ENCODE data around the gene PLIN3.
A peak's percentile ranks its signal among the peaks of the same experiment; 100 is the strongest.
"Not testable (repeated sequence)": the region's sequence is repeated elsewhere in the genome, so short reads cannot be mapped to it uniquely, and the experiment has no call there.

PLIN3 gene

DNA sequence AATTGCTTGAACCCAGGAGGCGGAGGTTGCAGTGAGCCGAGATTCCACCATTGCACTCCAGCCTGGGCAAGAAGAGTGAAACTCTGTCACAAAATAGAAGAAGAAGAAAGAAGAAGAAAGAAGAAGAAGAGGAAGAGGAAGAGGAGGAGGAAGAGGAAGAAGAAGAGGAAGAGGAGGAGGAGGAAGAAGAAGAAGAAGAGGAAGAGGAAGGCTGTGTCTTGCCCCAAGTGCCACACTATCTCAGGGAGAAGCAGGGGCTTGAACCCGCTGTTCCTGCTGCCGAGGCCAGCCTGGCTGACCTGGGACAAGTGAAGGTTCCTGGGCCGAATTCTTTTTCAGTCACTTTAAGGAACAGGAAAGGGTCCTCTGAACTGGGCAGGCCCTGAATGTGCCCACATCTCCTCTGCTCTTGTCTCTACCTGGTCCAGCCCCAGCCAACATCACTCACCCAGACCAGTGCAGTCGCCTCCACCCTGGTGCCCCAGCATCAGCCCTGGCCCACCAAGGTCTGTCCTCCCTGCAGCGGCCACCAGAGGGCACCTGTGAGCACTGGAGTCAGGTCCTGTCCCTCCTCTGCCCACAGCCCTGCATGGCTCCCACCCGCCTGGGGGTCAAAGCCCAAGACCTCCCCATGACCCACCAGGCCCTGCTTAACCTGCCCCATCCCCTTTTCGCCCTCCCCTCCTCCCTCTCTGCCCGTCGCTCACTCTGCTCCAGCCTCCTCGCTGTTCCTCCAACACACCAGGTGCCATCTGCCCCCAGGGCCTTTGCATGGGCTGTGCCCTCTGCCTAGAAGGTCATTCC is 55.9 kb downstream of the PLIN3 start:
- DNase-seq (ENCODE audit: low read depth in 3 of 3) = peak; percentile 77 to 90 (median 87)

DNA sequence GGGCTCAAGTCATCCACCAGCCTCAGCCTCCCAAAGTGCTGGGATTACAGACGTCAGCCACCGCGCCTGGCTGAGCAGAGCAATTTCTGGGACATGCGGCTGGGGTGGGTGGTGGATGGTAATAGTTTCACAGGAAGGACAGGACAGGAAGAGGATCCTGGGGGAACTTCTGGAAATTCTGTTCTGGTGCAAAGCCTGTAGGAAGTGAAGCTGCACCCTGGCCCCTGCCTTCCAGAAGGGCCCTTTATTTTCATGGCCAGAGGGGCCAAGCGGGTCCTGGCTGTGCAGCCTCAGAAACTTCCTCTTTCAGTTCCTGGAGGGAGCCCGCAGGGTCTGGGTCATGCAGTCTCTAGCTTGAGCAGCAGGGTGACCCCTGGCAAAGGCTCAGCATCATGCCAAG is 60.3 kb downstream of the PLIN3 start:
- DNase-seq (ENCODE audit: low read depth in 3 of 3) = no peak

DNA sequence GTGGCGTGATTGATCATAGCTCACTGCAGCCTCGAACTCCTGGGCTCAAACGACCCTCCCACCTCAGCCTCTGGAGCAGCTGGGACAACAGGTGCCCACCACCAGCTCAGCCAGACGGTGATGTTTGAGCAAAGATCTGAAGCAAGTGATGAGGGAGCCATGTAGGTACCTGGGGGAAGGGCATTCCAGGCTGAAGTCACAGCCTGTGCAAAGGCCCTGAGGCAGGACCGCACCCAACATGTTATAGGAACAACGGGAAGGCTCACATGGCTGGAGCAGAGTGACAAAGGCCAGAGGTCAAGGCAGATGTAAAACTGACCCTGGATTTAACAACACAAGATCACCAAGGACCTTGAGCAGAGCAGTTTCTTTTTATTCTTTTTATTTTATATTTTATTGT is 61.1 kb downstream of the PLIN3 start:
- DNase-seq (ENCODE audit: low read depth in 3 of 3) = no peak

DNA sequence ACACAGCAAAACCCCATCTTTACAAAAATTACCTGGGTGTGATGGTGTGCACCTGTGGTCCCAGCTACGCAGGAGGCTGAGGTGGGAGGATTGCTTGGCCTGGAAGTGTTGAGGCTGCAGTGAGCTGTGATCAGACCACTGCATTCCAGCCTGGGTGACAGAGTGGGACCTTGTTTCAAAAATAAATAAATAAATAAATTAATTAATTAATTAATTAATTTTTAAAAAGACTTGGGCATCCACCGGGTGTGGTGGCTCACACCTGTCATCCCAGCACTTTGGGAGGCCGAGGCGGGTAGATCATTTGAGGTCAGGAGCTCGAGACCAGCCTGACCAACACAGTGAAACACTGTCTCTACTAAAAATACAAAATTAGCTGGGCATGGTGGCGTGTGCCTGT is 62.3 kb downstream of the PLIN3 start:
- not testable (repeated sequence) for DNase-seq (ENCODE audit: low read depth in 3 of 3)

DNA sequence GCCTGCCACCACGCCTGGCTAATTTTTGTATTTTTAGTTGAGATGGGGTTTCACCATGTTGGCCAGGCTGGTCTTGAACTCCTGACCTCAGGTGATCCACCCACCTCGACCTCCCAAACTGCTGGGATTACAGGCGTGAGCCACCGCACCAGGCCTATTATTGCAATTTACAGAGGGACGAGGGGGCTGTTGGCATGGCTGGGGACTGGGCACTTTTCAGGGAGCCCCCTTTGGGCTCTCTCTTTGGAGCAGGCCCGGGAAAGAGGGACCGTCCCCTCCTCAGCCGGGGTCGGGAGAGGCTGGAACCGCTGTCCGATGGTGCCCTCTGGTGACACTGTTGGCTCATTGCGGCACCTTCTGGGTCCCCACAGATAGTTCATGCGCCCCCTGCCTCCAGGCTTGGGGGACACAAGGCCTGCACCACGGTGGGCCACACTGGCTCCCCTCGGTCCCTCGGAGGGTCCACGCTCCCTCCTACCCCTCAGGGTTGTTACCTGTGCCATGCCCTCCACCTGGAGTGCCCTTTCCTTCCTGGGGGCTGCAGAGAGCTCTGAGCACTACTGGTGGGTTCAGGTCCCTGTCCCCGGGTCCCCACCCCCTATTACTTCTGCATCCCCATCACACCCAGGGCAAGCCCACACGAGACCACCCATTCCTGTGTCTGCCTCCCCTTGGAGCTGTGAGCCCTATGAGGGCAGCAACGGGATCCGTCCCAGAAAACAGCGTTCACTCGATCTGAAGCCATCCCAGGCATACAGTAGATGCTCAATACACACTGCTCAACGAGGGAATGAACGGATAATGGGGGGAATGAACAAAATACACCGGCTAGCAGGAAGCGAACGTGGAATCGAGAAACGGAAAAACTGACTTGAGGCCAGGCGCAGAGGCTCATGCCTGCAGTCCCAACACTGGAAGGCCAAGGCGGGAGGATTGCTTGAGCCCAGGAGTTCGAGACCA is 63.5 kb downstream of the PLIN3 start:
- peak; percentile 35 to 53 (median 43) for DNase-seq (ENCODE audit: low read depth in 3 of 3)

DNA sequence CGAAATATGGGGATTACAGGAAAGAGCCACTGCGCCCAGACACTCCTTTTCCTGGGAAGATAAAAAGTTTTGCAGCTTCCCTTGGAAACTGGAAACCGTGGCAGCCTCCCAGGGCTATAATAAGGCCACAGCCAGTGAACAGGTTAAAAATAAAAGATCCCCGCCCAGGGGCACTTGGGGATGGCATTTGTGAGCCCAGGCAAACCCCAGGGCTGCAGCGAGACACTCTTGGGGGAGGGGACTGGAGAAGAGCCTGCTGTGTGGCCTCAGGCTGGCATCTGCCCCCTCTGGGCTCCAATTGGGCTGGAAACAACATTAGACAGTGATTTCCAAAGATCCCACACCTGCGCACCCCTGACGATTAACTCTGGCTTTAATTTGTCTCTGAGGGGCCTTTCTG is 64.8 kb downstream of the PLIN3 start:
- DNase-seq (ENCODE audit: low read depth in 3 of 3) = no peak

DNA sequence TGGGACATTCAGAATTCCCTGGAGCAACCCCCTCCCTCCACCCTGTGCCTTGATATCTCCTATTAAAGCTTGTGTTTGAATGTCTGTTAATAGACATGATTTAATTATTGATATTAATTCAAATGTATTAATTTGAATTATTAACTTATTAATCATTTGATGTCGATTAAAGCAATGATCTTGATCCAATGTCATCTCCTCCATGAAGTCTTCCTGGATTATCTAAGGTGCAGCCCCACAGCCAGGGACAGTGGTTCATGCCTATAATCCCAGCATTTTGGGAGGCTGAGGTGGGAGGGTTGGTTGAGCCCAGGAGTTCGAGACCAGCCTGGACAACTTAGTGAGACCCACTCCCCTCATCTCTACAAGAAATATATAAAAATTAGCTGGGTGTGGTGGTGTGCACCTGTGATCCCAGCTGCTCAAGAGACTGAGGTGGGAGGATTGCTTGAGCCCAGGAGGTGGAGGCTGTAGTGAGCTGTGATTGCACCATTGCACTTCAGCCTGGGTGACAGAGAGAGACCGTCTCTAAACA is 66.3 kb downstream of the PLIN3 start:
- DNase-seq (ENCODE audit: low read depth in 3 of 3) = no peak

DNA sequence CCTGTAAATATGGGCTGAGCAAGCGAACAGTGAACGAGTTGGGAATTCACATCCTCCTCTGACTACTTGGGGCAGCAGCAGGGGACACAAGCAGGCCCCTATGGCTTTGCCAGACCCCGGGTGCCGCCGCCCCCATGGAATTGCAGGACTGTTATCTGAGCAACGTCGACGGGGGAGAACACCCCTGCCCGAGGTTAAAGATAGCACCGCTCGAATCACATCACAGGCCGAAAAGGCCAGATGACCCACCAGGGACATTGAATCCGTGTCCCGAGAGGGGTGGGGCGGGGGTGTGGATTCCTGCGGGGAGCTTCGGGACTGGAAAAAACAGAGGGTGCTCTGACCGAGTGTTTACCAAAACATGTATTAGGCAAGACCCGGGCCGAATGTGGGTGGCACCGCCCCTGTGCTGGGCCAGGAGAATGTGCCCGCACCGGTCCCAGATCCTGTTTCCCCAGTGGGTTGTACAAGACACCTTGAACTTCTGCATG is 66.8 kb downstream of the PLIN3 start:
- no peak for DNase-seq (ENCODE audit: low read depth in 3 of 3)

DNA sequence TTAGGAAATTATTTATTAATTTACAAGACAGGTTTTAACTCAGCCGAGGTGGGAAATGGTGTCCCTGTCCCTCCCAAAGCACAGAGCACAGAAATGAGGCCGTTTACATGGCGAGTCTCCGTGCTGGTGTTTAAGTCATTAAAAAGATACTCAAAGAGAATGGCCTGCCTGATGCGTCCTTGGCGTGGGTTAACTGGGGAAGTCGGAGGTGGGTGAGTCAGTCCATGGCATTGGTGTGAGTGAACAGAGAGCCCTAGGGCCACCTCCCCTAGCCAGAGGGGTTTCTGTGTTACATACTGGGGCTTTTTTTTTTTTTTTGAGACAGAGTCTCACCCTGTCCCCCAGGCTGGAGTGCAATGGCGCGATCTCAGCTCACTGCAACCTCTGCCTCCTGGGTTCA is 72.1 kb downstream of the PLIN3 start:
- no peak for DNase-seq (ENCODE audit: low read depth in 3 of 3)

DNA sequence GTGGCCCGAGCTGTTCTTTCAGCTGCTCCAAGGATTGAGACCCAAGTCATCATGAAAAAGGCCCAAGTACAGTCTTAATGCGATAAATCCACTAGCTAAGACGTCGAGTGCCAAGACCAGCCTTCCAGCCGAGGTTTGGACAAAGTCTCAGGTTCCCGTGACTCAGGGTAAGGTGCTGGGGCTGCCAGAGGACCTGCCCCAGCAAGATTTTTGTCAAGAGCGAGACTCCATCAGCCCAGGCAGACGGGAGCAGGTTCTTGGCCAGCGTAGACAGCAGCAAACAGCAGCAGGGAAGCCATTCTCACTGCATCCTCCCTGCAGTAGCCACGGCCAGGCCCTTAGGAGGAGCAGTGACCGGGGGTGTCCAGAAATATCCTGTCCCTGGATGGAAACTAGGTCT is 72.5 kb downstream of the PLIN3 start:
- DNase-seq (ENCODE audit: low read depth in 3 of 3) = no peak

DNA sequence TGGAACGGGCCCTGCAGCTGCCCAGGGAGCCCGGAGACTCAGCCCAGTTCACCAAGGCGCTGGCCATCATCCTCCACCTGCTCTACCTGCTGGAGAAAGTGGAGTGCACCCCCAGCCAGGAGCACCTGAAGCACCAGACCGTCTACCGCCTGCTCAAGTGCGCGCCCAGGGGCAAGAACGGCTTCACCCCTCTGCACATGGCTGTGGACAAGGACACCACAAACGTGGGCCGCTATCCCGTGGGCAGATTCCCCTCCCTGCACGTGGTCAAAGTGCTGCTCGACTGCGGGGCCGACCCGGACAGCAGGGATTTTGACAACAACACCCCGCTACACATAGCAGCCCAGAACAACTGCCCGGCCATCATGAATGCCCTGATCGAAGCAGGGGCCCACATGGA is 74.2 kb downstream of the PLIN3 start:
- not testable (repeated sequence) for DNase-seq (ENCODE audit: low read depth in 3 of 3)

DNA sequence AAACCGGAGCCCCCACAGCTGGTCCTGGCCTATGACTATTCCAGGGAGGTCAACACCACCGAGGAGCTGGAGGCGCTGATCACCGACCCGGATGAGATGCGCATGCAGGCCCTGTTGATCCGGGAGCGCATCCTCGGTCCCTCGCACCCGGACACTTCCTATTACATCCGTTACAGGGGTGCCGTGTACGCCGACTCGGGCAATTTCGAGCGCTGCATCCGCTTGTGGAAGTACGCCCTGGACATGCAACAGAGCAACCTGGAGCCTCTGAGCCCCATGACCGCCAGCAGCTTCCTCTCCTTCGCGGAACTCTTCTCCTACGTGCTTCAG is 74.6 kb downstream of the PLIN3 start:
- not testable (repeated sequence) for DNase-seq (ENCODE audit: low read depth in 3 of 3)

DNA sequence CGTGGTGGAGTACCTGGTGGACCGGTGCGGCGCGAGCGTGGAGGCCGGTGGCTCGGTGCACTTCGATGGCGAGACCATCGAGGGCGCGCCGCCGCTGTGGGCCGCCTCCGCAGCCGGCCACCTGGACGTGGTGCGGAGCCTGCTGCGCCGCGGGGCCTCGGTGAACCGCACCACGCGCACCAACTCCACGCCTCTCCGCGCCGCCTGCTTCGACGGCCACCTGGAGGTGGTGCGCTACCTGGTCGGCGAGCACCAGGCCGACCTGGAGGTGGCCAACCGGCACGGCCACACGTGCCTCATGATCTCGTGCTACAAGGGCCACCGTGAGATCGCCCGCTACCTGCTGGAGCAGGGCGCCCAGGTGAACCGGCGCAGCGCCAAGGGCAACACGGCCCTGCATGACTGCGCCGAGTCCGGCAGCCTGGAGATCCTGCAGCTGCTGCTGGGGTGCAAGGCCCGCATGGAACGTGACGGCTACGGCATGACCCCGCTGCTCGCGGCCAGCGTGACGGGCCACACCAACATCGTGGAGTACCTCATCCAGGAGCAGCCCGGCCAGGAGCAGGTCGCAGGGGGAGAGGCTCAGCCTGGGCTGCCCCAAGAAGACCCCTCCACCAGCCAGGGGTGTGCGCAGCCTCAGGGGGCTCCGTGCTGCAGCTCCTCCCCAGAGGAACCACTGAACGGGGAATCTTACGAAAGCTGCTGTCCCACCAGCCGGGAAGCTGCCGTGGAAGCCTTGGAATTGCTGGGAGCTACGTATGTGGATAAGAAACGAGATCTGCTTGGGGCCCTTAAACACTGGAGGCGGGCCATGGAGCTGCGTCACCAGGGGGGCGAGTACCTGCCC is 75.2 kb downstream of the PLIN3 start:
- not testable (repeated sequence) for DNase-seq (ENCODE audit: low read depth in 3 of 3)

DNA sequence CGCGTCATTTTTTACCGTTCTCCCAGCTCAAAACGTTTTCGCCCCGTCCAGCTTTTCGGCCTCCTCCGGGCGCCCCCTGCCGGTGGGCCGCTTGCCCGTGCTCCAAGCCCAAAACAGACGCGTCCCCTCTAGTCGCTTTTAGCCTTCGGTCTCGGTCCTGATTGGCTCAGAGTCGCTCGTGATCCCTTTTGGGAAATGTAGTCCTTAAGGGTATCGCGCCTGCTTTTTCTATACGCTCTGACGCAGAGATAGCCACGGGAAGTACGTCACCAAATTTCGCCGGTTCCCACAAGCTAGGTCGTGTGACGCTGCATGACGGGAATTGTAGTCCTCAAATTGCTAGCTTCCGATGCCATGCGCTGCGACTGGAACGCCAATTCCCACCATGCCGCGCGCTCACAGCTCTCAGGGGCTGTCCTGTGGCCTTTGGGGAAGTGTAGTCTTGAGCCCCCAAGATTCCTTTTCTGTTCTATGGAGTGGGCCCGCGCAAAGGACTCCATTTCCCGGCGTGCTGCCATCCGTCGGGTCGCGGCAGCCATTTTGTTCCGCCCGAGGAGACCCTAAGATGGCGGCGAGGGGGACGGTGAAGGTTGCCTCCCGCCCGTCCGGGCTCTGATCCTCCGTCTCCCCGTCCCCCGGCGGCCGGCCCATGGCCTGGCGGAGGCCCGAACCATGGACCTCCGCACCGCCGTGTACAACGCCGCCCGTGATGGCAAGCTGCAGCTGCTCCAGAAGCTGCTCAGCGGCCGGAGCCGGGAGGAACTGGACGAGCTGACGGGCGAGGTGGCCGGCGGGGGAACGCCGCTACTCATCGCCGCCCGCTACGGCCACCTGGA is 76.1 kb downstream of the PLIN3 start, which contains the start of gene FEM1A:
FEM1A (plus strand) TSS at position 552 of the 836 bp plus-strand sequence; CDS start at position 673, 121 bp downstream.
- DNase-seq (ENCODE audit: low read depth in 3 of 3) = peak; percentile 97 to 98 (median 98)
